Measurements from ENCODE around the gene CAPSL.
A peak's percentile ranks its signal among the peaks of the same experiment; 100 is the strongest.
"Not testable (repeated sequence)": the region's sequence is repeated elsewhere in the genome, so short reads cannot be mapped to it uniquely, and the experiment has no call there.

CAPSL gene

DNA sequence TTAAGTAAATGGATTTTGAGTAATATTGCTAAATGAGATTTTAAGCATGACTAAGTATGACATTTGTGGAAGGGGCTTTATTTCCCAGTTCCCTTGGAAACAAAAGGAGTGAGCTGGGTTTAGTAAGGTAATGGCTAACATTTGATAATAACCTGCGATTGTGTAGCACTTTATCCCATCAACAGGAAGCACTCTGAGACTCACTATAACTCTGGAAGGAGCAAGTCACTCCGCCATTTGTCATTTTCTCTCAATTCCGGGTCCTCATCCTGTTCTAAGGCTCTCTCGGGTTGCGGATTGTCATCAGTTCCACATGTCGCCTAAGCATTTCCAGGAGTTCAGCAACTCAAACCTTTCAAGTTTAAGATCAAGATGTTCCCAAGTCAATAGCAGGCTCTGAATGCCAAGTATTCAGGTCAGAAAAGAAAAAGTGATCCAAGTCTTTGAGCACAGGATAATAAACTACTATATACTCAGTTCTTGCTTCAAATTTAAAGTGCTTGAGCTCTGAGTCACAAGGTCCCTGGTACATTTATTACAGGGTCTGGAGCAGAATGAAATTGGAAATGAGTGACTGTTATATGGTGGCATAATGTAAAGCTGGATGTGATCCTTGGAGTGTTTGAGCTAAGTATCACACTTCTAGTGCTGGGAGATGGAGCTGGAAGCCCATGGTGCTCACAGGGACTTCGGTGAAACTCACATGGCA is 39.3 kb downstream of the CAPSL start:
- H3K27ac ChIP-seq = no peak overlapping the region
- TF ChIP-seq CTCF (conservative IDR thresholded peaks at IDR 0.05) (no peak), ZFX (IDR thresholded peaks at IDR 0.05) (no peak)

- TF ChIP-seq CTCF (conservative IDR thresholded peaks at IDR 0.05) (no peak), ZFX (IDR thresholded peaks at IDR 0.05) (no peak)
- H3K27ac ChIP-seq = no peak overlapping the region
Measured at GRCh38 chr5:35894131-35894530, 44.3 kb downstream of the CAPSL start.

GRCh38 chr5:35892799-35893198 is 45.6 kb downstream of the CAPSL start:
- not testable (repeated sequence) for H3K27ac ChIP-seq

GRCh38 chr5:35890021-35891020 is 48.1 kb downstream of the CAPSL start:
- peak overlapping the region; percentile 10; the same call in 1 of the 2 replicates for H3K27ac ChIP-seq
- no peak for TF ChIP-seq CTCF (conservative IDR thresholded peaks at IDR 0.05)
- TF ChIP-seq ZFX (IDR thresholded peaks at IDR 0.05) = no peak

DNA sequence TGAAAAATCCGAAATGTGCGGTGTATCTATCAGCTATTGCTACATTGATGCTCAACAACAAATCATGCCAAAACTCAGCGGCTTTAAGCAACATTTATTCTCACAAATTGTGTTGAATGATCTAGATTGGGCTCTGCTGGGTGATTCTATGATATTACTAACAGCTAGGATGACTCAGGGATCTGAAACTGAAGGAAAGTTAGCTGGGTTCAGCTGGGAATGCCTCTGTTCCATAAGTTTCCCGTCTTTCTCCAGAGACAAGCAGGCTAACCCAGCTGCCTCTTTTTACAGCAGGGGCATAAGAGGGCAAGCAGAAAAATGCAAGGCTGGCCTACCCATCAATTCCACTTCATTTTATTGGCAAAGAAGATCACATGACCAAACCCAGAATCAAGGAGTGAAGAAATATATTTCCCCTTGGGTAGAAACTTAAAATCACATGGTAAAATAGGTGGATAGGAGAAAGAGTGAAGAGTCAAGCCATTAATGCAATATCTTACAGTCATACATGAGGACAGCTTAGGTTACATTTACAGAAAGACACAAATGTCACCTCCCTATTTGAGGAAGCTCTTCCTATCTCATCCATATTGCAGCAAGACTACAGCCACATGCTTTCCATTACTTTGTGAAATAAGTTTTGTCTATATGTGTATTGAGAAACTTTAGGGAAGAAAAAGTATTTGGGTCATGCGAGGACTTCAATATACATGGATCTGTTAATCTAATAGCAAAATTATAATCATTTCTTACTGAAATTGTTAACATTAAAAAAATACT is 50.9 kb downstream of the CAPSL start:
- TF ChIP-seq ZFX (IDR thresholded peaks at IDR 0.05) = no peak
- no peak for TF ChIP-seq CTCF (conservative IDR thresholded peaks at IDR 0.05)
- H3K27ac ChIP-seq = no peak overlapping the region

DNA sequence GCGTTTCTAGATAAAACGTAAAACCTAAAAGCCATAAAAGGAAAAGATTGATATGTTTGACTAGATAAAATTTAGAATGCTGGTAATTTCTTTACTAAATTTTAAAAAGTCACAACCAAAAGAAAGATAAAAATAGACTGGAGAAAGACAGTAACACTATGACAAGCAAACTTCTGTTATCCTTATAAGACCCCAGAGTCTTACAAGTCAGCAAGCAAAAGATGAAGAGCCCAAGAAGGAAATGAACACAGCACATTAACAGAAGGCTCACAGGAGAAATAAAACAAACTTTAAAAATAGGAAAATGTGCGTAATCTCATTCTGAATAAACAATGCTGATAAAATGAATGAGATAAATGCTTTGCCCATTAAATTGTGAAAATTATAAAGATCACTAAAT is 52.0 kb downstream of the CAPSL start:
- TF ChIP-seq CTCF (conservative IDR thresholded peaks at IDR 0.05) = no peak
- TF ChIP-seq ZFX (IDR thresholded peaks at IDR 0.05) = no peak
- H3K27ac ChIP-seq = no peak overlapping the region

DNA sequence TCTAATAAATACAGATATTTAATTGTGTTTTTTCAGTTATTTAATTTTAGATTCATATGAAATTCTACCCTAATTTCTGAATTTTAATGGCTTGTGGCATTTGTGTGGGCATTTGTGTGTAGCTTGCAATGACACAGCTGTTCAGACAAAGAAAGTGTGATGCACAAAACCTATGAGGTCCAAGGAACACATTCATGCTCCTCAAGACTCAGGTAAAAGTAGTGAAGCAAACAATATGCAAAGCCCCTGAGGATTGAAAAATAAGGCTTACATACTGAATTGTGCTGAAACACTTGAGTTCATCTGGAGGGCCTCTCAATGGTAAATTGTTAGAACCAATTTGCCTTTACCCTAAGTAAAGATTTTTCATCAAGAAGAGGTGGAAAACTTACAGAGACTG is 53.6 kb downstream of the CAPSL start:
- H3K27ac ChIP-seq = no peak overlapping the region
- TF ChIP-seq CTCF (conservative IDR thresholded peaks at IDR 0.05) (no peak), ZFX (IDR thresholded peaks at IDR 0.05) (no peak)
